Chondrocyte (in vitro differentiated cells): ENCODE data around the gene RABGAP1L. TPM values are rescaled to one million over a fixed set of nuclear protein-coding genes. Genes with fewer than 3 reads are reported as not detected.

Source experiments
- DNase-seq: peaks from one replicate; pipeline ENCODE4 v3.0.0; 2021; ENCODE audit warnings: mixed read lengths, low spot score
- H3K27ac Mint-ChIP-seq: one replicate; pipeline ENCODE4 v1.8.0; 2021; ENCODE audit warnings: mild to moderate bottlenecking, moderate library complexity, mixed read lengths; ENCODE audit not compliant: unreplicated experiment
- H3K27me3 Mint-ChIP-seq: 2 replicates; pipeline ENCODE4 v1.8.0; 2021; ENCODE audit warnings: low read depth, mixed read lengths
- H3K36me3 Mint-ChIP-seq: 2 replicates; pipeline ENCODE4 v1.8.0; 2021; ENCODE audit warnings: low read depth, mixed read lengths
- H3K4me1 Mint-ChIP-seq: 2 replicates; pipeline ENCODE4 v1.8.0; 2021; ENCODE audit warnings: low read depth, mild to moderate bottlenecking, mixed read lengths
- H3K4me3 Mint-ChIP-seq: one replicate; pipeline ENCODE4 v1.8.0; 2021; ENCODE audit warnings: mild to moderate bottlenecking, moderate library complexity, mixed read lengths; ENCODE audit not compliant: unreplicated experiment
- H3K9me3 Mint-ChIP-seq: 2 replicates; pipeline ENCODE4 v1.8.0; 2021; ENCODE audit warnings: low read depth, mixed read lengths
- total RNA-seq: library from RNA; stranded (reverse); gene quantifications from 3 replicates; pipeline ENCODE4 v1.2.1, GENCODE V29; 2021
- TF ChIP-seq, protein P1 (sequence below): fragments of 200-600 bp; sonication (generic); IDR thresholded peaks from 2 replicates; pipeline ENCODE4 v1.5.0; 2021; ENCODE audit warnings: antibody characterized with exemption, mild to moderate bottlenecking, moderate library complexity

The RABGAP1L gene
- total RNA-seq, 1 donor from 2014 or later = 27.1 TPM

DNA sequence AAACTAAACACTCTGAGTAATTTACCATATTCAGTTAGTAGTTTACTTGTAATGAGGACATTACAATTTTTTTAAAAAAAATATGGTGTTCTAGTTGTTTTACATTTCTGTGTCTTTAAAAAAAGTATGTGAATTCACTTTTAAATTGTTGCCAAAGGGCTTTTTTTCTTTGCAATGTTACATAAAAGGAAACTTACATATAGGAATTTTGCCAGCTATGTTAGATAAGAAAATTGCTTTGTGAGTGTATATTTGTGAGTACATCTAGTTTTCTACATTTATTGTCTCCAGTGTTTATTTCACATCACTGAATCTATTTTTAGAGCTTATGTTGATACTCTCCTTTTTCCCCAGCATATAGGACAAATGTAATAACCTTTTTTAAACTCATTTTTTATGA lies 495.2 kb downstream of the RABGAP1L start:
- no peak for DNase-seq
- Mint-ChIP-seq H3K9me3 (peaks cover 10% of the 10 kb centered on the region), H3K4me1 (peaks cover under 1% of the 10 kb centered on the region), H3K27me3 (no peaks in the 10 kb centered on the region), H3K4me3 (no peak overlapping the region), H3K27ac (no peak overlapping the region), H3K36me3 (no peaks in the 10 kb centered on the region)
- TF ChIP-seq, protein P1, sequence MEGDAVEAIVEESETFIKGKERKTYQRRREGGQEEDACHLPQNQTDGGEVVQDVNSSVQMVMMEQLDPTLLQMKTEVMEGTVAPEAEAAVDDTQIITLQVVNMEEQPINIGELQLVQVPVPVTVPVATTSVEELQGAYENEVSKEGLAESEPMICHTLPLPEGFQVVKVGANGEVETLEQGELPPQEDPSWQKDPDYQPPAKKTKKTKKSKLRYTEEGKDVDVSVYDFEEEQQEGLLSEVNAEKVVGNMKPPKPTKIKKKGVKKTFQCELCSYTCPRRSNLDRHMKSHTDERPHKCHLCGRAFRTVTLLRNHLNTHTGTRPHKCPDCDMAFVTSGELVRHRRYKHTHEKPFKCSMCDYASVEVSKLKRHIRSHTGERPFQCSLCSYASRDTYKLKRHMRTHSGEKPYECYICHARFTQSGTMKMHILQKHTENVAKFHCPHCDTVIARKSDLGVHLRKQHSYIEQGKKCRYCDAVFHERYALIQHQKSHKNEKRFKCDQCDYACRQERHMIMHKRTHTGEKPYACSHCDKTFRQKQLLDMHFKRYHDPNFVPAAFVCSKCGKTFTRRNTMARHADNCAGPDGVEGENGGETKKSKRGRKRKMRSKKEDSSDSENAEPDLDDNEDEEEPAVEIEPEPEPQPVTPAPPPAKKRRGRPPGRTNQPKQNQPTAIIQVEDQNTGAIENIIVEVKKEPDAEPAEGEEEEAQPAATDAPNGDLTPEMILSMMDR = no peak

DNA sequence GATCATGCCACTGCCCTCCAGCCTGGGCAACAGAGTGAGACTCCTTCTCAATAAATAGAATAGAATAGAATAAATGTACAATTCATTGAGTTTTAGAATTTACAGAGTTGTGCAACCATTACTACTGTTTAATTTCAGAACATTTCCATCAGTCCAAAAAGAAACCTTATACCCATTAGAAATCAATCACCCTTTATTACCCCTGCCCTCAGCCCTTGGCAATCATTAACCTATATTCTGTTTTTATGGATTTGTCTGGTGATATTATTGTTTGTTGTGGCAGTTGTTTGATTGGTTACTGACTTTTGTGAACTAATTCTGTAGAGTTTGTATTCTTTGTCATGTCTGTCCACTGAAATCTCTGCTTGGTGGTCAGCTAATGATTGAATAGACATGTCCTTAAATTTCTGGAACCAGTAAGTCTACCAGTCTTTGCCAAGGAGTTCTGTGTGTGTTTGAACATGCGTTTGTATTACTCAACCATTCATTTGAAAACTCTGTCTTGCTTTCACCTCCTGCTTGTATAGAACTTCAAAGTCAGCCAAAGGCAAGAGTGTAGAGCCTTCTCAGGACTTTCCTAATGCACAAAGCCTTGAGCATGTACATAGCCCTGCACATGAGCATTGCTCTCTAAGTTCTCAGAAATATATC lies 497.2 kb downstream of the RABGAP1L start:
- H3K36me3 Mint-ChIP-seq = no peaks in the 10 kb centered on the region
- peaks cover 8% of the 10 kb centered on the region for H3K9me3 Mint-ChIP-seq
- H3K4me1 Mint-ChIP-seq = peaks cover 10% of the 10 kb centered on the region
- TF ChIP-seq, protein P1 = no peak
- no peaks in the 10 kb centered on the region for H3K27me3 Mint-ChIP-seq
- no peak overlapping the region for H3K27ac Mint-ChIP-seq
- no peak overlapping the region for H3K4me3 Mint-ChIP-seq
- DNase-seq = no peak

DNA sequence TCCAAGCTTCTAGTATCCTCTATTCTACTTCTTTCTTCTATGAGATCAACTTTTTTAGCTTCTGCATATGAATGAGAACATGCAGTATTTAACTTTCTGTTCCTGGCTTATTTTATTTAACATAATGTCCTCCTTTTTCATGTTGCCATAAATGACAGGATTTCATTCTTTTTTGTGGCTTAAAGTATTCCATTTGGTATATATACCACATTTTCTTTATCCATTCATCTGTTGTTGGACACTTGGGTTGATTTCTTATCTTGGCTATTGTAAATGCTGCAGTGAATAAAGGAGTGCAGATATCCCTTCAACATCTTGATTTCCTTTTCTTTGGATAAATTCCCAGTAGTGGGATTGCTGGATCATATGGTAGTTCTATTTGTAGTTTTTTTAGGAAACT lies 498.1 kb downstream of the RABGAP1L start:
- TF ChIP-seq, protein P1 = no peak
- no peaks in the 10 kb centered on the region for H3K36me3 Mint-ChIP-seq
- no peak overlapping the region for H3K4me3 Mint-ChIP-seq
- no peak overlapping the region for H3K27ac Mint-ChIP-seq
- peaks cover 6% of the 10 kb centered on the region for H3K9me3 Mint-ChIP-seq
- peaks cover 10% of the 10 kb centered on the region for H3K4me1 Mint-ChIP-seq
- DNase-seq = no peak
- H3K27me3 Mint-ChIP-seq = no peaks in the 10 kb centered on the region

DNA sequence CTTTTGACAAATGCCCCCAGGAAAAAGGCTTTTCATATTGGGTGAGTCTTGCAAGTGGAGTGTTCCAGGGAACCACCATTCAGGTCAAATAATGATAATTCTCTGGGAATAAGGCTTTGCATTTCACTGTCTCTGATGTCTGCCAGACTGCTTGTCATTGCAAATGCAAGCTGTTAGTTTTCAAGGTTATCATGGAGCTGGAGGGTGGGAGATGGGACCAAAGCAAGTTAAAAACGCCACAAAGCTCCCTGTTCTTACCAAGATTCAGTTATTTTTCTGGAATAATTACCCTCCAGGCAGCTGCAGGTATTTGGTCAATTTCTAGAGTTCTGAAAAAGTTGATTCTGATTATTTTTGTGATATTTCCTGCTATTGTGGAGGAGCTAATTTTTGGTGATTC lies 498.6 kb downstream of the RABGAP1L start:
- Mint-ChIP-seq H3K4me3 (no peak overlapping the region), H3K9me3 (peaks cover 6% of the 10 kb centered on the region), H3K27ac (no peak overlapping the region)

DNA sequence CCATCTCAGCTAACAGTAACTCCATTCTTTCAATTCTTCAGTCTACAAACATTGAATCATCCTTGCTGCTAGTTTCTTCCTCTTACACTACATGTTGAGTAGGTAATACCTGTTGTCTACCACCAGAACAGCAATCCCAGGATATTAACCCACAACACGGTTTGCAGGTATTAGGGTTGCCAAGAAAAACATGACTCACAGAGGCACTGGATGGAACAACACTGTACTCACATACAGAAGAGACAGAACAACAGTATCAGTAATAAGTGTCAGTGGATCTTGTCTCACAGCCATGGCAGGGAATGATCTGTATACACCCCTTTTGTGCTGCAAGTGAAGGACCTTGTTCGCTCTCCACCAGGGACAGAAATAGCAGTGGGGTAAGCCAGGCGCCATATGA lies 500.5 kb downstream of the RABGAP1L start:
- no peak for DNase-seq

More for the DNA sequence above, 498.6 kb downstream of the RABGAP1L start:
- H3K27me3 Mint-ChIP-seq = no peaks in the 10 kb centered on the region
- H3K36me3 Mint-ChIP-seq = no peaks in the 10 kb centered on the region
- TF ChIP-seq, protein P1 = no peak
- peaks cover 10% of the 10 kb centered on the region for H3K4me1 Mint-ChIP-seq
- DNase-seq = no peak

More for the DNA sequence above, 500.5 kb downstream of the RABGAP1L start:
- peaks cover 6% of the 10 kb centered on the region for H3K9me3 Mint-ChIP-seq
- H3K27me3 Mint-ChIP-seq = no peaks in the 10 kb centered on the region
- H3K36me3 Mint-ChIP-seq = no peaks in the 10 kb centered on the region
- TF ChIP-seq, protein P1 = no peak
- H3K27ac Mint-ChIP-seq = peak overlapping the region; percentile 5
- H3K4me1 Mint-ChIP-seq = peaks cover 10% of the 10 kb centered on the region
- H3K4me3 Mint-ChIP-seq = no peak overlapping the region
